ENCODE data around the gene STAC2.

STAC2 gene

DNA sequence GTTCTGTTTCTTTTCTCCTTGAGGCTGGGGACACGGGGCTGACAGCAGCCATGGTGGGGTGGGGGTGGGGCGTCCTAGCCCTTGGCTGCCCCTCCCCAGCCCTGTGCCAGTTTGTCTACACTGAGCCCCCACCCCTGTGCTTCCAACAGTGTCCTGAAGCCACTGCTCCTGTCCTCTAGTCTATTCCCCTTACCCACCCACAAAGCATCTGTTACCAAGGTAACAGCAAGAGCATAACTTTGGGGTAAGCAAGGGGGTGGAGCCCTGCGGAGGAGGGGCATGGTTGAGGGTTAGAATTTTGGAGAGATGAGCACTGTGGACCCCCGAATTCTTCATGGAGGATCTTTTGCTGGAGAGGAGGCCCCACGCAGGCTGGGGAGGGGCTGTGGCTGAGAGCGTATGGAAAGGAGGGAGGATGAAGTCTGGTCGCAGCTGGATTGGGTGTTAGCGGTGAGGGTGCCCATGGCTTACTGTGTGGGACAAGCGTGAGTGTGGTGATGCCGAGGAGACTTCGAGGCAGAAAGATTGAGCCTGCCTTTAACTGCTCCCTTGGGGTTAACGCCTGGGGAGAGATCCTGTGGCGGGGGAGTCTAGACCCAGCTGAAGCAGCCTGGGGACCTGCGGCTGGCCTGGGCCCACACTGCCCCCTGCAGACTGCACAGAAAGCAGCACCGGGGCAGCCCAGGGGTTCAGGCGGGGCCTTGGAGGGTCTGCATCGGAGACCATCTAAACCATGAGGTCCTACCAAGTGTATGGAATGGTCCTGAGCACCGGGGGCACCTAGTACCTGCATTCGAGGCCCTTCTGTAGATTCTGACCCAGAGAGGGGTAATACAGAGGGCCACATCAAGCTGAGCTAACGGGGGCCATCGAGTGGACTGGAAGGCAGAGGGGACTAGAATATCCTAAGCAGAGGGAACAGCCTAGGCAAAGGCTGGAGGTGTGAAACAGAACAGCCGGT lies 6.1 kb upstream of the STAC2 start:
- DNase-seq (ENCODE audit: low read depth, low spot score): no peak

GRCh38 chr17:39231091-39231561 lies 5.4 kb upstream of the STAC2 start:
- DNase-seq (ENCODE audit: low read depth, low spot score): no peak

DNA sequence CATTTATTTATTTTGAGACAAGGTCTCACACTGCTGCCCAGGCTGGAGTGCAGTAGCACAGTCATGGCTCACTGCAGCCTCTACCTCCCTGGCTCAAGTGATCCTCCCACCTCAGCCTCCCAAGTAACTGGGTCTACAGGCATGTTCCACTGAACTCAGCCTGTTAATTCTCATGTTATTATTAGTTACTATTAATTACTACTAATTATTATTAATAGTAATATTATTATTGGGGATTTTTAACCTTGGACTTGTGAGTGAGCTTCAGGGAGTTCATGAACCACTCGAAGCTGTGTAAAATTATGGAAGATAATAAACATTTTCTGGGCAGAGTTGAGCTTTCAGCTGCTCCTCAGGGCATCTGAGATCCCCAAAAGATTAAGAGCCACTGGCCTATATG lies 4.6 kb upstream of the STAC2 start:
- no peak for DNase-seq (ENCODE audit: low read depth, low spot score)

GRCh38 chr17:39229274-39229913 lies 3.6 kb upstream of the STAC2 start:
- no peak for DNase-seq (ENCODE audit: low read depth, low spot score)

- DNase-seq (ENCODE audit: low read depth, low spot score): no peak
Observed at GRCh38 chr17:39227364-39227919, 1.7 kb upstream of the STAC2 start.

- no peak for DNase-seq (ENCODE audit: low read depth, low spot score)
Observed at GRCh38 chr17:39225959-39226683, 376 bp upstream of the STAC2 start.

GRCh38 chr17:39224778-39225307 lies 902 bp downstream of the STAC2 start:
- no peak for DNase-seq (ENCODE audit: low read depth, low spot score)

DNA sequence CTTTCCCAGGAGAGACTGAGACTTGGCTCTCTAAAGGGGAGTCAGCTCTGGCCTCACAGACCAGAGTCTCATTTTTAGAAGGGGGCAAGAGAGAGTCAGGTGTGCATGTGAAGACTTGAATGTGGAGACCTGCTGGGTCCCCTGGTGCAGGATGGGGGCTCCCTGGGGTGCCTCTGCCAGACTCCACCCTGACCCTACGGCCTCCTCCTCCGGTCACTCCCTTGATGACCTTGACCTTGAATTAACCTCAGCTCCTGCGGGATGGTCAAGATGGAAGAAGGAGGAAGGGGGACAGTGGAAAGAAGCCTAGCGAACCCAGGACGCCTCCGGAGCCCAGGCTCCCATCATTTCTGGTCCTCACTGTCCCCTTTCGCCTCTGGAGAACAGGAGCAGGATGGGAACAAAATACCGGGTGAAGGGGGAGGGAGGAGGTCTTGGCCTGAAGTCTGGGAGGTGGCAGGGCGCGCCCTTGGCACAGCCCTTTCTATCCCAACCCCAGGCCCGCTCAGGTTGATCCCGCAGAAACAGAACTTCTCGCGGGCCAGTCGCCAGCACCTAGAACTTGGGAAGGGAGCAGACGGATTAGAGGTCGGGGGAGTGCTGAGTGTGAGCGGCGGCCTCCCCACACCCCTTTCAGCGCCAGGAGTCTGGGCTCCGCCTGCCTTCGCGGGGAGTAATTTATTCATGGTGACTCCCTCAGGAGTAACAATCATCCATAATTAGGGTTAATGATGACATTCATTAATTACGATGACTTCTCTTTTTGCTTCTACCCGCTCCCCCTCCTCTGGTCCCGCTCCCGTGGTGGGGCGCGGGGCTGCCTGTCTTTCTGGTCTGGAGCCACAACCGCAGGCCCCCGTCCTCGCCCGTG lies 1.6 kb downstream of the STAC2 start:
- DNase-seq (ENCODE audit: low read depth, low spot score): no peak

DNA sequence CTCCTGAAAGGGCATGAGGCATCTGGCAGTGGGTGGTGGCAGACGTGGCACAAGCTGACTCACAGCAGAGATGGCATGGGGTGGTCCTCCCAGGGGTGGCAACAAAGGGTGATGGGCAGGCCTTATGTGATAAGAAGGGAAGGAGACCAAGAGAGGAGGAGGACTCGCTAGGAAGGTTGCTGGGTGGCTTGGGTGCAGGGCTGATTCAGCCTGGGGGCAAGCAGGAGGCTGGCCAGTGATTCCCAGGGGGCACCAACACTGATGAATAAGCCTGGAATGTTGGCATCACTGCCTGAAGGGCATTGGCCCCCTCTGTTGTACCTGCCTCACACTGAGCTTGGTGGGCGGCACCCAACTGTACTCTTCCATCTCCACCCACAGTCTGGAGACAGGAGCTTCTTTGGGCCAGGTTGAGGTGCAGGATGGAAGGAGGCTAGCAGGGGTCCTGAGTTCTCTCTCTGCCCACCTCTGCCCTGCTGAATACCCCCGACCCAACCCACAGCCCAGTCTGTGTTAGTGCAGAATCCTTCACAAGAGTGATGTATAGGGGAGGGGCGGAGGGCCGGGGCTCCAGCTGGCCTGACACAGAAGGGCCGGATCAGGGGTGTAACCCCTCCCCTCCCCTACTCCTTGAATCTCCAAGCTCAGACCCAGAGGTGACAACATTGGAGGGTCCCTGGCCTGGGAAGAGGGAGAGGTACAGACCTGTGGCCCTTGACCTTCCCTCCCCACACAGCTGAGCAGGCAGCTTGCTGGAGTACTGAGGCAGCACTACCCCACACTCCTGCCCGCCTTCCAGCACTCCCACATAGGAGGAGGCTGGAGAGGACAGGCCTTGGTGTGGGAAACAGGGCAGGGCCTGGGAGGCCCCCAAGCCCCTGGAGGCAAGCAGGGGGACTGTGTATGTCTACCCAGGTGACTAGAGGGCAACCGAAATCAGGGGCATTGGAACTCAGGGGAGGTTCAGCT lies 2.6 kb downstream of the STAC2 start:
- no peak for DNase-seq (ENCODE audit: low read depth, low spot score)

DNA sequence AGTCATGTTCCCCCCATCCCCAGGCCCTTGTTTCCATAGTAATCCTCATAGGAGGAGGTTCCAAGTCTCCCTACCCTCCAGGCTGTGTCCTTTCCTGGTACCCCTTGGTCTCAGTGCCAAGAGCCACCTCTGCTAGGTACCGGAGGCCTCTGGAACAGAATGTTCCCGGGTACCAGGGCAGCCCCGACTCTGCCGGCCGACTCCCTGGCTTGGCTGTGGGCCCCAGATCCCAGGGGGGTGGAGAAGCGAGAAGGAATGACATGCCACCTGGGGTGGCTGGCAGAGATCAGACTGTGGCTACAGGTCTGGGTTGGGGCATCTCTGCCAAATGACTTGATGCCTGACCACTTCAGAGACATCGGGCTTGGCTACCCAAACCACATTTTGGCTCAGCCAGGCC lies 3.6 kb downstream of the STAC2 start:
- DNase-seq (ENCODE audit: low read depth, low spot score): no peak

DNA sequence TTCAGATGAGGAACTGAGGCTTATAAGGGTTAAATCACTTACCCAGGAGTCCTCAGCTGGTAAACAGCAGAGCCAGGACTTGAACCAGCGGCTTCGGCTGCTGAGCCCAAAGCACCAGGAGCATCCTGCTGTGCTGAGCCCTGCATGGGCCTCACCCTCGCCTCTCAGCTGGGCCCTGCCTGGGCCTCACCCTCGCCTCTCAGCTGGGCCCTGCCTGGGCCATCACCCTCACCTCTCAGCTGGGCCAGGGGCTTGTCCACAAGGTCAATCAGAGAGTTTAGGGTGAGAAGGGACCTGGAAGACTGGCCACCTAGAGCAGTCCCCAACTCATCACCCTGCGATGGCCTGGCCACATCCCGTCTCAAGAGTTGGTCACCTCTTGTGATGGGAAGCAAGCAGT lies 4.2 kb downstream of the STAC2 start:
- no peak for DNase-seq (ENCODE audit: low read depth, low spot score)

DNA sequence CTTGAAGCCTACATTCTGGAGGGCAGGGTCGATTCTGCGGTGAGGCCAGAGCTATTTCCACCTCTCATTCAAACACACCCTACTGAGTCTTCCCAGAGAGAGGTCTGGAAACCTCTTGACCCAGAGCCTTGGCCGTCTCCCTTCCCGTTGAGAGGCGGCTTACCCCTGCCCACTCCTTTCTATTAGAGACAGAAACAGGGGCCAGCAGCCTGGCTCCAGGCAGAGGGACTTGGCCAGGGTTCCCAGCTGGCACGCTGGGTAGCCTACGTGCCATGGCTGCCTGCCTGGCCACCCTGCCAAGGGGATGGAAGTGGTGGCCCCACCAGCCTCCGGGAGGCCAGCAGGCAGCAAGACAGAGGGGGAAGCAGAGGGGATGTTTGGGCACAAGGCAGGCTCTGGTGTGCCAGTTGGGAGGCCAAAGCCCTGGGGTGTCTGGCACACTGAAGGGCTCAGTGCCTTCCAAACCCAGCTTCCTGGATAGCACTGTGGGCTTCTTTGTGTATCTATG lies 6.0 kb downstream of the STAC2 start:
- DNase-seq (ENCODE audit: low read depth, low spot score): no peak

GRCh38 chr17:39218906-39219305 lies 6.8 kb downstream of the STAC2 start:
- DNase-seq (ENCODE audit: low read depth, low spot score): no peak

- no peak for DNase-seq (ENCODE audit: low read depth, low spot score)
Observed at GRCh38 chr17:39217734-39218369, 7.9 kb downstream of the STAC2 start.

GRCh38 chr17:39213852-39214251 lies 11.9 kb downstream of the STAC2 start:
- DNase-seq (ENCODE audit: low read depth, low spot score): no peak

DNA sequence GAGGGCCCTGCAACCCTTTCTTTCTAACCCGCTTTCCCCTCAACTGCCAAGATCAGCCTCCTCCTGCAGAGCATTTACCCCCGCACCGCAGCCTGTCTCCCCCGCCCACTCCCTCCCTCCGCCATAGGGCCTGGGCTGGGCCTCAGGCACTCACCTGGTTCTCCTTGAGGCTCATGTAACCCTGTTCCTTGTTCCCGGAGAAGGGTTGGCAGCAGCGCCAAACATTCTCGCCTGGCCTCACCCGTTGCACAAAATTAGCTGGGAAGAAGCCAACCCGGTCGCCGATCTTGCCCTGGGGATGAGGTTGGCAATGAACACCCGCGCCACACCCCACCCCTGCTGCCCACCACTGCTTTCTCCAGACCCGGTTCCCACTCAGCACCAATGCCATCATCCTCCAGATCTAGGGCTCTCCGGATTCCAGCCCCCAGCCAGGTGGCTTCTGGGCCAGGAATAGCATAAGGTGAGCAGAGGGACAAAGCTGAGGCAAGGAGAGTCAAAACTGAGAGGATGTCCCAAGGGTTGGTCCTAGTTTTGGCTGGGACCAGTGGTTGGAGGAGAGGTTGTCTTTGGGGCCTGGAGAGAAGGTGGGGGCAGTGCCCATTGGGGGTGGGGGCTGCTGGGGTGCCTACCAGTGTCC lies 12.8 kb downstream of the STAC2 start:
- DNase-seq (ENCODE audit: low read depth, low spot score): no peak

DNA sequence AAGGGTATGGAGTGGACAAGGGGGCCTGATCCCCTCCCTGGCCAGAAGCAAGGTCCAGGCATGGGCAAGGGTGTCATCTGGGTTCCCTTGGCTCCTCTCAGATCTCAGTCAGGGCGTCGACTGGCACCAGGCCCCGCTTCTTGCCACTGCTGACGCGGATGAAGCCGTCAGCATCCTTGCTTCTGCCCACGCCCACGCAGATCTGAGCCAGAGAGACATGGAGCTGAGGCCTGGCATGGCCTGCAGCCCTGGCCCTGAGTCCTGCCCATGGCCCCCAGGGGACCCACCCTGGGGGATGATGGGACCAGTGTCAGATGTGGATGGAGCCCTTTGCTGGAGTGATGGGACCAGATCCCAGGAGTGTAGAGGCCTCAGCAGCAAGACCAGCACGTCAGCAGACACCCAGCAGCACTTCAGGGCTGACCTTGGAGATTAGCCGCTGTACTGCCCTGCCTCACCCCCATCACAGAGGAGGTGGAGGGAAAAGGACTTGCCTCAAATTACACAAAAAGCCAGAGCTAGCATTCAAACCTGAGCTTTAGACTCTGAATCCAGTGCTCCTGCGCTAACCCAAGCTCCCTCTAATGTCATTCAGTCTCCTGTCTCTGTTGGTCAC lies 13.4 kb downstream of the STAC2 start:
- DNase-seq (ENCODE audit: low read depth, low spot score): no peak

- no peak for DNase-seq (ENCODE audit: low read depth, low spot score)
Observed at GRCh38 chr17:39210093-39210434, 15.7 kb downstream of the STAC2 start.

Data from activated CD4-positive, CD25-positive, alpha-beta regulatory T cell treated with anti-CD3 and anti-CD28 coated beads, Interleukin-2, amount 50 U/mL, for 16 hours (primary cell).